HEK293 (cell line): ENCODE data around the gene MLLT10.

Experiments
- BCL11B ChIP-seq: fragments of 450-650 bp; formaldehyde crosslinking; IDR thresholded peaks from 2 replicates; pipeline ENCODE4 v1.5.1; 2016; ENCODE audit warnings: low read depth, missing biosample characterization, missing genetic modification characterization
- FEZF1 ChIP-seq: fragments of 450-650 bp; formaldehyde crosslinking; IDR thresholded peaks from 2 replicates; pipeline ENCODE4 v1.5.1; 2016; ENCODE audit warnings: missing biosample characterization, missing genetic modification characterization
- GLI4 ChIP-seq: fragments of 450-650 bp; formaldehyde crosslinking; IDR thresholded peaks from 2 replicates; pipeline ENCODE4 v1.5.1; 2016; ENCODE audit warnings: missing biosample characterization, missing genetic modification characterization
- HOXA7 ChIP-seq: sonication (generic); formaldehyde crosslinking; IDR thresholded peaks from 2 replicates; pipeline ENCODE4 v1.8.1; 2022; ENCODE audit warnings: missing genetic modification reagents, borderline replicate concordance
- KLF10 ChIP-seq: fragments of 450-650 bp; IDR thresholded peaks from 2 replicates; pipeline ENCODE4 v1.5.1; 2018; ENCODE audit warnings: missing biosample characterization, mild to moderate bottlenecking, missing genetic modification characterization
- MZF1 ChIP-seq: fragments of 450-650 bp; formaldehyde crosslinking; IDR thresholded peaks from 2 replicates; pipeline ENCODE4 v1.5.1; 2017; ENCODE audit warnings: missing biosample characterization, missing genetic modification characterization, borderline replicate concordance
- OVOL3 ChIP-seq: fragments of 450-650 bp; formaldehyde crosslinking; IDR thresholded peaks from 2 replicates; pipeline ENCODE4 v1.5.1; 2016; ENCODE audit warnings: missing biosample characterization, missing genetic modification characterization
- REPIN1 ChIP-seq: fragments of 450-650 bp; formaldehyde crosslinking; IDR thresholded peaks from 2 replicates; pipeline ENCODE4 v1.5.1; 2017; ENCODE audit warnings: missing biosample characterization, missing genetic modification characterization, low read depth
- ZBTB21 ChIP-seq: fragments of 450-650 bp; formaldehyde crosslinking; IDR thresholded peaks from 2 replicates; pipeline ENCODE4 v1.5.1; 2017; ENCODE audit warnings: missing biosample characterization, missing genetic modification characterization
- ZNF114 ChIP-seq: fragments of 450-650 bp; formaldehyde crosslinking; IDR thresholded peaks from 2 replicates; pipeline ENCODE4 v1.5.0; 2017; ENCODE audit warnings: missing biosample characterization, missing genetic modification characterization
- ZNF37A ChIP-seq: fragments of 450-650 bp; IDR thresholded peaks from 2 replicates; pipeline ENCODE4 v1.5.1; 2018; ENCODE audit warnings: missing biosample characterization, missing genetic modification characterization
- ZNF394 ChIP-seq: fragments of 450-650 bp; formaldehyde crosslinking; IDR thresholded peaks from 2 replicates; pipeline ENCODE4 v1.5.1; 2016; ENCODE audit warnings: missing biosample characterization, missing genetic modification characterization, mild to moderate bottlenecking, moderate library complexity, borderline replicate concordance
- ZNF433 ChIP-seq: fragments of 450-650 bp; formaldehyde crosslinking; IDR thresholded peaks from 2 replicates; pipeline ENCODE4 v1.5.1; 2016; ENCODE audit warnings: missing biosample characterization, missing genetic modification characterization, low read depth
- ZNF560 ChIP-seq: fragments of 450-650 bp; formaldehyde crosslinking; IDR thresholded peaks from 2 replicates; pipeline ENCODE4 v1.5.1; 2017; ENCODE audit warnings: missing biosample characterization, missing genetic modification characterization, borderline replicate concordance
- ZNF610 ChIP-seq: fragments of 450-650 bp; formaldehyde crosslinking; IDR thresholded peaks from 2 replicates; pipeline ENCODE4 v1.5.1; 2016; ENCODE audit warnings: missing biosample characterization, missing genetic modification characterization, borderline replicate concordance
- ZNF654 ChIP-seq: fragments of 450-650 bp; formaldehyde crosslinking; IDR thresholded peaks from 2 replicates; pipeline ENCODE4 v1.5.1; 2016; ENCODE audit warnings: low read depth, missing biosample characterization, missing genetic modification characterization
- ZNF658 ChIP-seq: fragments of 450-650 bp; formaldehyde crosslinking; IDR thresholded peaks from 2 replicates; pipeline ENCODE4; 2016; ENCODE audit warnings: missing biosample characterization, missing genetic modification characterization
- ZNF791 ChIP-seq: fragments of 450-650 bp; formaldehyde crosslinking; IDR thresholded peaks from 2 replicates; pipeline ENCODE4 v1.5.1; 2016; ENCODE audit warnings: missing biosample characterization, missing genetic modification characterization
- ZNF830 ChIP-seq: fragments of 450-650 bp; IDR thresholded peaks from 2 replicates; pipeline ENCODE4 v1.5.0; 2018; ENCODE audit warnings: missing biosample characterization, missing genetic modification characterization, low read depth, mild to moderate bottlenecking, moderate library complexity
- ZSCAN23 ChIP-seq: fragments of 450-650 bp; formaldehyde crosslinking; IDR thresholded peaks from 2 replicates; pipeline ENCODE4 v1.5.1; 2016; ENCODE audit warnings: missing biosample characterization, missing genetic modification characterization
- TF ChIP-seq, protein P1 (sequence below): fragments of 450-650 bp; formaldehyde crosslinking; IDR thresholded peaks from 2 replicates; pipeline ENCODE4 v1.5.1; 2016; ENCODE audit warnings: missing biosample characterization, missing genetic modification characterization
- TF ChIP-seq, protein P2 (sequence below): fragments of 450-650 bp; formaldehyde crosslinking; IDR thresholded peaks from 2 replicates; pipeline ENCODE4 v1.5.1; 2017; ENCODE audit warnings: missing biosample characterization, missing genetic modification characterization
- TF ChIP-seq, protein P3 (sequence below): fragments of 450-650 bp; formaldehyde crosslinking; IDR thresholded peaks from 2 replicates; pipeline ENCODE4 v1.5.1; 2016; ENCODE audit warnings: missing biosample characterization, missing genetic modification characterization
- TF ChIP-seq, protein P4 (sequence below): fragments of 450-650 bp; formaldehyde crosslinking; IDR thresholded peaks from 2 replicates; pipeline ENCODE4 v1.5.1; 2016; ENCODE audit warnings: missing biosample characterization, missing genetic modification characterization
- TF ChIP-seq, protein P5 (sequence below): fragments of 450-650 bp; formaldehyde crosslinking; IDR thresholded peaks from 2 replicates; pipeline ENCODE4 v1.5.1; 2016; ENCODE audit warnings: missing biosample characterization, missing genetic modification characterization

Gene MLLT10

DNA sequence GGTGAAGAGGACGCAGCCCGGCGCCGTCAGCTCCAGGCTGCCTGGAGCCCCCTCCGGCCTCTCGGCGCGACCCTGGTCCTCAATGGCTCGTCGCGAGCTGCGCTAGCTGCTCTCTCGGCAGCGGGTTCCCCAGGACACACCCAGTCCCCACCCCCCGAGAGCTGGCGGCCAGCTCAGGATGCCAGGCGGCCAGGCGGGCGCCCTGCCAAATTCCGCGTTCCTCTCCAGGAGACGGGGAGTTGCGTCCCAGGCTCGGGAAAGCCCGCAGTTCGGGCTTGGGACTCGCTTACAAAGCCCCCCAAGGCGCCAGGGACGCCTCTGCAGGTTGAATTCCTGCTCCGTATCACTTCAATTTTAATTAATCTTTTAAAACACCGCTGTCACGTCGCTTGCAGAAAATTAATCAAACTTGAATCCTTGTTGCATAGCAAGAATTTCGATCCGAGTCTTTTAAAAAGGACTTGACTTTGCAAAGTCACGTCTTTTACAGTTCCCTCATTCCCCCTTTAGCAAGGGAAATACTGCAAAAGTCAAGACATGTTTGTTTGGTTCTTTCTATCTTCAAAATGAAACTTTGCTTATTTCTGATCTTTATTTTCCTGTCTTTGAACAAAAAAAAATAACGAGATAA, 36.7 kb upstream of the MLLT10 start (continued):
- TF ChIP-seq, protein P1, sequence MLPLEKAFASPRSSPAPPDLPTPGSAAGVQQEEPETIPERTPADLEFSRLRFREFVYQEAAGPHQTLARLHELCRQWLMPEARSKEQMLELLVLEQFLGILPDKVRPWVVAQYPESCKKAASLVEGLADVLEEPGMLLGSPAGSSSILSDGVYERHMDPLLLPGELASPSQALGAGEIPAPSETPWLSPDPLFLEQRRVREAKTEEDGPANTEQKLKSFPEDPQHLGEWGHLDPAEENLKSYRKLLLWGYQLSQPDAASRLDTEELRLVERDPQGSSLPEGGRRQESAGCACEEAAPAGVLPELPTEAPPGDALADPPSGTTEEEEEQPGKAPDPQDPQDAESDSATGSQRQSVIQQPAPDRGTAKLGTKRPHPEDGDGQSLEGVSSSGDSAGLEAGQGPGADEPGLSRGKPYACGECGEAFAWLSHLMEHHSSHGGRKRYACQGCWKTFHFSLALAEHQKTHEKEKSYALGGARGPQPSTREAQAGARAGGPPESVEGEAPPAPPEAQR (tag by site-specific recombination): no peak
- TF ChIP-seq, protein P2, sequence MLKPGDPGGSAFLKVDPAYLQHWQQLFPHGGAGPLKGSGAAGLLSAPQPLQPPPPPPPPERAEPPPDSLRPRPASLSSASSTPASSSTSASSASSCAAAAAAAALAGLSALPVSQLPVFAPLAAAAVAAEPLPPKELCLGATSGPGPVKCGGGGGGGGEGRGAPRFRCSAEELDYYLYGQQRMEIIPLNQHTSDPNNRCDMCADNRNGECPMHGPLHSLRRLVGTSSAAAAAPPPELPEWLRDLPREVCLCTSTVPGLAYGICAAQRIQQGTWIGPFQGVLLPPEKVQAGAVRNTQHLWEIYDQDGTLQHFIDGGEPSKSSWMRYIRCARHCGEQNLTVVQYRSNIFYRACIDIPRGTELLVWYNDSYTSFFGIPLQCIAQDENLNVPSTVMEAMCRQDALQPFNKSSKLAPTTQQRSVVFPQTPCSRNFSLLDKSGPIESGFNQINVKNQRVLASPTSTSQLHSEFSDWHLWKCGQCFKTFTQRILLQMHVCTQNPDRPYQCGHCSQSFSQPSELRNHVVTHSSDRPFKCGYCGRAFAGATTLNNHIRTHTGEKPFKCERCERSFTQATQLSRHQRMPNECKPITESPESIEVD (tag by site-specific recombination): peak; percentile 26; the same call in 1 of the 2 replicates
- TF ChIP-seq ZNF560 (no peak), ZNF791 (tag by site-specific recombination) (no peak), MZF1 (tag by site-specific recombination) (peak; percentile 83; the same call in 1 of the 2 replicates), ZNF37A (no peak), ZNF433 (tag by site-specific recombination) (no peak), FEZF1 (tag by site-specific recombination) (no peak), ZNF830 (no peak), GLI4 (no peak), ZNF610 (tag by site-specific recombination) (no peak), BCL11B (tag by site-specific recombination) (no peak), ZNF394 (no peak), ZNF658 (tag by site-specific recombination) (no peak), ZSCAN23 (tag by site-specific recombination) (no peak), OVOL3 (tag by site-specific recombination) (no peak), KLF10 (tag by site-specific recombination) (peak; percentile 100), ZNF654 (tag by site-specific recombination) (no peak), ZNF114 (no peak), ZBTB21 (tag by site-specific recombination) (no peak), REPIN1 (tag by site-specific recombination) (no peak), HOXA7 (CRISPR knock-in tag) (no peak)
- TF ChIP-seq, protein P3, sequence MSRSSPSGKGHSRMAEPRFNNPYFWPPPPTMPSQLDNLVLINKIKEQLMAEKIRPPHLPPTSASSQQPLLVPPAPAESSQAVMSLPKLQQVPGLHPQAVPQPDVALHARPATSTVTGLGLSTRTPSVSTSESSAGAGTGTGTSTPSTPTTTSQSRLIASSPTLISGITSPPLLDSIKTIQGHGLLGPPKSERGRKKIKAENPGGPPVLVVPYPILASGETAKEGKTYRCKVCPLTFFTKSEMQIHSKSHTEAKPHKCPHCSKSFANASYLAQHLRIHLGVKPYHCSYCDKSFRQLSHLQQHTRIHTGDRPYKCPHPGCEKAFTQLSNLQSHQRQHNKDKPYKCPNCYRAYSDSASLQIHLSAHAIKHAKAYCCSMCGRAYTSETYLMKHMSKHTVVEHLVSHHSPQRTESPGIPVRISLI (tag by site-specific recombination): no peak
- TF ChIP-seq, protein P4, sequence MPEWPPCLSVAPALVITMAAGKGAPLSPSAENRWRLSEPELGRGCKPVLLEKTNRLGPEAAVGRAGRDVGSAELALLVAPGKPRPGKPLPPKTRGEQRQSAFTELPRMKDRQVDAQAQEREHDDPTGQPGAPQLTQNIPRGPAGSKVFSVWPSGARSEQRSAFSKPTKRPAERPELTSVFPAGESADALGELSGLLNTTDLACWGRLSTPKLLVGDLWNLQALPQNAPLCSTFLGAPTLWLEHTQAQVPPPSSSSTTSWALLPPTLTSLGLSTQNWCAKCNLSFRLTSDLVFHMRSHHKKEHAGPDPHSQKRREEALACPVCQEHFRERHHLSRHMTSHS (tag by site-specific recombination): no peak
- TF ChIP-seq, protein P5, sequence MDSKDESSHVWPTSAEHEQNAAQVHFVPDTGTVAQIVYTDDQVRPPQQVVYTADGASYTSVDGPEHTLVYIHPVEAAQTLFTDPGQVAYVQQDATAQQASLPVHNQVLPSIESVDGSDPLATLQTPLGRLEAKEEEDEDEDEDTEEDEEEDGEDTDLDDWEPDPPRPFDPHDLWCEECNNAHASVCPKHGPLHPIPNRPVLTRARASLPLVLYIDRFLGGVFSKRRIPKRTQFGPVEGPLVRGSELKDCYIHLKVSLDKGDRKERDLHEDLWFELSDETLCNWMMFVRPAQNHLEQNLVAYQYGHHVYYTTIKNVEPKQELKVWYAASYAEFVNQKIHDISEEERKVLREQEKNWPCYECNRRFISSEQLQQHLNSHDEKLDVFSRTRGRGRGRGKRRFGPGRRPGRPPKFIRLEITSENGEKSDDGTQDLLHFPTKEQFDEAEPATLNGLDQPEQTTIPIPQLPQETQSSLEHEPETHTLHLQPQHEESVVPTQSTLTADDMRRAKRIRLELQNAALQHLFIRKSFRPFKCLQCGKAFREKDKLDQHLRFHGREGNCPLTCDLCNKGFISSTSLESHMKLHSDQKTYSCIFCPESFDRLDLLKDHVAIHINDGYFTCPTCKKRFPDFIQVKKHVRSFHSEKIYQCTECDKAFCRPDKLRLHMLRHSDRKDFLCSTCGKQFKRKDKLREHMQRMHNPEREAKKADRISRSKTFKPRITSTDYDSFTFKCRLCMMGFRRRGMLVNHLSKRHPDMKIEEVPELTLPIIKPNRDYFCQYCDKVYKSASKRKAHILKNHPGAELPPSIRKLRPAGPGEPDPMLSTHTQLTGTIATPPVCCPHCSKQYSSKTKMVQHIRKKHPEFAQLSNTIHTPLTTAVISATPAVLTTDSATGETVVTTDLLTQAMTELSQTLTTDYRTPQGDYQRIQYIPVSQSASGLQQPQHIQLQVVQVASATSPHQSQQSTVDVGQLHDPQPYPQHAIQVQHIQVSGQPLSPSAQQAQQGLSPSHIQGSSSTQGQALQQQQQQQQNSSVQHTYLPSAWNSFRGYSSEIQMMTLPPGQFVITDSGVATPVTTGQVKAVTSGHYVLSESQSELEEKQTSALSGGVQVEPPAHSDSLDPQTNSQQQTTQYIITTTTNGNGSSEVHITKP (tag by site-specific recombination): no peak; the same call in 1 of the 2 replicates
